A549 treated with AZD2906 at 1 μM for 4 hours (cell line): ENCODE data around the gene ASB9. TPM values are rescaled to one million over a fixed set of nuclear protein-coding genes. Genes with fewer than 3 reads are reported as not detected.

Source experiments
- total RNA-seq: library from RNA; stranded (reverse); fragments of 200-300 nt; extraction: Qiagen RNA extraction; gene quantifications from 5 replicates; pipeline ENCODE4 v1.2.3, GENCODE V29; 2022

The ASB9 gene
- total RNA-seq = 20.2 to 26.5 TPM (median 21.5 TPM) in 5 replicates

GRCh38 chrX:15269618-15270521, at the start of gene ASB9:
Gene ASB9, minus strand, starts transcription at chrX:15270083. Its CDS starts 209 bp downstream, at chrX:15269874.

DNA sequence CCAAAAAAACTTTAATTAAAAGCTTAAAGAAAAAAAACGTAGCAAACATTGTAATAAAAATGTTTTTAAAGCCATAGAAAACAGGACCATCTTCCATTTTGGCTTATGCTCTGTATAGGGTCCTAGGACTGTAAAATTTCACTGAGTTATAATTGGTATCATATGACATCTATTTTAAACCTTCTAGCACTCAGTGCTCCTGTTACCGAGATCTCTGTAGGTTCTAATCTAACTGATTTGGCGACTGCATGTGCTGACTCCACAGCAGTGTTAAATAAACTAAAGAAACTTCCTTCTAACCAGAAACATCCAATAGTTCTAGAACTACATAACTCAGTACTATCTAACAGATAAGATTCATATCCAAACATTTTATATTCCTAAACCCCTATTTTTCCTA, 45.6 kb upstream of the ASB9 start, which contains the start of gene ASB11:
ASB11 (minus strand) TSS at position 132 of the 400 bp plus-strand sequence; CDS start at position 97, 35 bp downstream.

Other genes with a start within 250 kb of the ASB9 start
- gene ASB11, start 45.6 kb upstream of the ASB9 start, total RNA-seq = not detected in 5 replicates
- 8.0 to 12.0 TPM (median 8.7 TPM) in 5 replicates for gene PIGA, start 65.4 kb upstream of the ASB9 start, total RNA-seq
- 0.09 to 0.77 TPM (median 0.24 TPM) in 5 replicates for gene VEGFD, start 114.3 kb upstream of the ASB9 start, total RNA-seq
- 46.0 to 53.7 TPM (median 50.8 TPM) in 5 replicates for gene PIR, start 223.2 kb upstream of the ASB9 start, total RNA-seq
- not detected in 5 replicates for gene BMX, start 230.7 kb upstream of the ASB9 start, total RNA-seq